ENCODE results near the gene ARHGAP8.

The ARHGAP8 gene

DNA sequence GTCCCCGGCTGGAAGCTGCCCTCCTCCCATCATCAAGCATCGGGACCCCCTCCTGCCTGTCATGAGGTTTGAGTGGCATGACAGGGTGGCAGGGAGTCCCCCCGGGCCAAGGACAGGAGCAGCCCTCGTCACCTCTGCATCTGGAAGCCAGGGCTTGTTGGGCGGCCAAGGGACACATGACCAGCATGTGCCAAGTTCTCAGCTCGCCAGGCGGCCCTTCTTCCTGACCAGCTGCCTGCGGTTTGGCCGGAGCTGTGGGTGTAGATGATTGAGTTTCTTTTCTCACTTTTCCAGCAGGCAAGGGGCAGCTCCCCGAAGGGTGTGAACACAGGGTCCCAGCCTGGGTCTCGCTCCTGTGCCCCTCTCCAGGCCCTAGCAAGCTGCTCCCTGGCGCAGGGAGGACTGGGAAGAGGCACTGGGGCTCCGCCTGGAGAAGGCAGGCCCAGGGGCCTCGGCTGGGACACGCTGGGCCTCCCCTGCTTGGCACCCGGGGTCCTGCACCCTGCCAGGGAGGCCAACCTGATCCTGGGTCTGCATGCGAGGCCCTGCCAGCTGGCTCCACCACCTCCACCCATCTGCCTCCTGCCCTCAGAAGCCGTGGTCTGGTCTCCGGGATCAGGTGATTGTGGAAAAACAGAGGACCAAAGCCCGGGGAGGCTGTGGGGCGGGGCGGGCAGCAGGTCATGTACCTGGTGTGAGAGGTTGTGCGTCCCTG, 13.4 kb downstream of the ARHGAP8 start:
- Mint-ChIP-seq H3K9me3 (peaks cover 0 to 9% of the 10 kb centered on the region in 2 donors), H3K27me3 (no peaks in the 10 kb centered on the region), H3K27ac (peak overlapping the region in 1 of 2 donors; percentile 57), H3K4me1 (no peaks in the 10 kb centered on the region), H3K4me3 (no peak overlapping the region)
- ATAC-seq: no peak
- DNase-seq: no peak

GRCh38 chr22:44773082-44773481, 20.7 kb downstream of the ARHGAP8 start:
- no peak overlapping the region for H3K4me3 Mint-ChIP-seq
- DNase-seq (no peak), ATAC-seq (no peak)
- H3K4me1 Mint-ChIP-seq: no peaks in the 10 kb centered on the region
- H3K27ac Mint-ChIP-seq: no peak overlapping the region
- H3K27me3 Mint-ChIP-seq: no peaks in the 10 kb centered on the region
- peaks cover 5 to 12% of the 10 kb centered on the region in 2 donors for H3K9me3 Mint-ChIP-seq

GRCh38 chr22:44775862-44776261, 23.5 kb downstream of the ARHGAP8 start:
- no peak overlapping the region for H3K4me3 Mint-ChIP-seq
- DNase-seq: no peak
- peaks cover 5 to 12% of the 10 kb centered on the region in 2 donors for H3K9me3 Mint-ChIP-seq
- no peak for ATAC-seq
- no peaks in the 10 kb centered on the region for H3K27me3 Mint-ChIP-seq
- H3K4me1 Mint-ChIP-seq: no peaks in the 10 kb centered on the region
- H3K27ac Mint-ChIP-seq: no peak overlapping the region

- Mint-ChIP-seq H3K27me3 (no peaks in the 10 kb centered on the region), H3K4me3 (no peak overlapping the region), H3K9me3 (peaks cover 5 to 12% of the 10 kb centered on the region in 2 donors), H3K4me1 (no peaks in the 10 kb centered on the region), H3K27ac (no peak overlapping the region)
- ATAC-seq (no peak), DNase-seq (no peak)
Measured at GRCh38 chr22:44776605-44777363, 24.4 kb downstream of the ARHGAP8 start.

DNA sequence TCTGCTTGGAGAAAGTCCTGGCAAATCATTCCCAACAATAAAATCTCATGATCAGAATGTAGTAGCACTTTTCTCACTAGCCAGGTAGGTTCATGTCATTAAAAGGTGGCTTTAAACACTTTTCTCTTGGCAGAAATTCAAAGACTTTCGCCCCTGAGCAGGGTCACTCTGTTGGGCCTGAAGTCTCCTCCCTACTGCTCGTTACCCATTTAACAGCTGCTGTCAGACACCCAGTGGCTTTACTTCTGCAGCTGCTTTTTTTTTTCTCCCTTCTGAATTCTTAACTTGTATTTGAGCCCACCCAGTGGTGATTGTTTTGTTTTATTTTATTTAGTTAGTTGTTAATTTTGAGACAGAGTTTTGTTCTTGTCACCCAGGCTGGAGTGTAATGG, 25.0 kb downstream of the ARHGAP8 start:
- DNase-seq: no peak
- H3K27me3 Mint-ChIP-seq: no peaks in the 10 kb centered on the region
- no peak overlapping the region for H3K4me3 Mint-ChIP-seq
- peaks cover 5 to 12% of the 10 kb centered on the region in 2 donors for H3K9me3 Mint-ChIP-seq
- no peak overlapping the region for H3K27ac Mint-ChIP-seq
- ATAC-seq: no peak
- no peaks in the 10 kb centered on the region for H3K4me1 Mint-ChIP-seq

- Mint-ChIP-seq H3K27me3 (peaks cover 8% of the 10 kb centered on the region), H3K9me3 (no peaks in the 10 kb centered on the region), H3K27ac (no peak overlapping the region), H3K4me3 (no peak overlapping the region), H3K4me1 (no peaks in the 10 kb centered on the region)
- DNase-seq (no peak), ATAC-seq (no peak)
Measured at GRCh38 chr22:44780876-44781449, 28.6 kb downstream of the ARHGAP8 start.

- Mint-ChIP-seq H3K9me3 (no peaks in the 10 kb centered on the region), H3K4me1 (no peaks in the 10 kb centered on the region), H3K4me3 (no peak overlapping the region), H3K27ac (no peak overlapping the region), H3K27me3 (peaks cover 8% of the 10 kb centered on the region)
- ATAC-seq (no peak), DNase-seq (no peak)
Measured at GRCh38 chr22:44782363-44782963, 30.1 kb downstream of the ARHGAP8 start.

DNA sequence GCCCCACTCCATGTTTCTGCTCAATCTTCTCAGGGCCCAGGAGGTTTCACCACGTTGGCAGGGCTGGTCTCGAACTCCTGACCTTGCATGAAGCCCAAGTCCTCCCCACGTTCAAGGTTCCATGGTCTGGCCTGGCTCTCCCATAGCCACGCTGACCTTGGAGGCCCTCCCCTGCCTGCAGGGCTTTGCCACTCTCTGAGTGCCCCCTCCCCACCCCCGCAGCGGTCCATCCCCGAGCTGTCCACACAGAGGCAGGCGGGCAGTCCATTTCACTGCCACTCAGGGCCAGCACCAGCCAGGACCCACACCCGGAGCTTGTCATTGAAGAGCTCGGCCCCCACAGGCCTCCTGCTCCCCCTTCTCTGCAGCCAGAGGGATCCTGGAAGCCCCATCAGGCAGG, 30.7 kb downstream of the ARHGAP8 start:
- no peak for DNase-seq
- H3K4me3 Mint-ChIP-seq: no peak overlapping the region
- no peak for ATAC-seq
- no peaks in the 10 kb centered on the region for H3K4me1 Mint-ChIP-seq
- no peaks in the 10 kb centered on the region for H3K9me3 Mint-ChIP-seq
- H3K27me3 Mint-ChIP-seq: peaks cover 8% of the 10 kb centered on the region
- no peak overlapping the region for H3K27ac Mint-ChIP-seq

DNA sequence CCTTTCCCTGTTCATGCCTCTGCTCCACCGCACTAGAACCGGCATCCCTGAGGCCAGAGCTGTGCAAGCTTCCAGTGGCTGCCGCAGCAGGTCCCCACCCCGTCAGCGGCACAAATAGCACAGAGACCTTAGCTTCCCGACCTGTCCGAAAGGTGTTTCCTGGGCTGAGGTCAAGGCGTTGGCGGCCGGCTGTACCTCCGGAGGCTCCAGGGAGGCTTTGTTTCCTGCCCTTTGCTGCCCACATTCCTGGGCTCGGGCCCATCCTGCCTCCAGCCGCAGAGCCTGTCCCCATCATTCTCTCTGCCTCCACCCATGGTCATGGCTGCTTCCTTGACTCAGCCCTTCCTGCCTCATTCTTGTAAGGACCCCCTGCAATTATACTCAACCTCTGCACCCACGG, 31.2 kb downstream of the ARHGAP8 start:
- H3K4me3 Mint-ChIP-seq: no peak overlapping the region
- no peak for ATAC-seq
- H3K4me1 Mint-ChIP-seq: no peaks in the 10 kb centered on the region
- H3K9me3 Mint-ChIP-seq: no peaks in the 10 kb centered on the region
- no peak for DNase-seq
- no peak overlapping the region for H3K27ac Mint-ChIP-seq
- H3K27me3 Mint-ChIP-seq: peaks cover 8% of the 10 kb centered on the region

DNA sequence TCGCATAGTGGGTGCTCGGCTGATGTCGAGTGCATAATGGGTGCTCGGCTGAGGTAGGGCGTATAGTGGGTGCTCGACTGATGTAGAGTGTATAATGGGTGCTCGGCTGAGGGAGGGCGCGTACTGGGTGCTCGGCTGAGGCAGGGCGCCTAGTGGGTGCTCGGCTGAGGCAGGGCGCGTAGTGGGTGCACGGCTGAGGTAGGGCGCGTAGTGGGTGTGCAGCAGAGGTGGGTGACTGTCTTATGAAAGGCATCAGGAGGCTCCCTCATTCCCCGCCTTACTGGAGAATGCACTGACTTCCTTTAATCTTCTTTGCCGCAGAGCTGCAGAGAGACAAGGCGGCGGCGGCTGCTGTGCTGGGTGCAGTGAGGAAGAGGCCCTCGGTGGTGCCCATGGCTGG, 33.8 kb downstream of the ARHGAP8 start:
- ATAC-seq (no peak), DNase-seq (no peak)
- no peaks in the 10 kb centered on the region for H3K4me1 Mint-ChIP-seq
- no peak overlapping the region for H3K4me3 Mint-ChIP-seq
- H3K9me3 Mint-ChIP-seq: no peaks in the 10 kb centered on the region
- H3K27ac Mint-ChIP-seq: no peak overlapping the region
- H3K27me3 Mint-ChIP-seq: peaks cover 8% of the 10 kb centered on the region

- ATAC-seq: no peak
- H3K27ac Mint-ChIP-seq: no peak overlapping the region
- H3K9me3 Mint-ChIP-seq: no peaks in the 10 kb centered on the region
- H3K27me3 Mint-ChIP-seq: peaks cover 8% of the 10 kb centered on the region
- H3K4me3 Mint-ChIP-seq: no peak overlapping the region
- DNase-seq: no peak
- H3K4me1 Mint-ChIP-seq: no peaks in the 10 kb centered on the region
Measured at GRCh38 chr22:44786610-44787009, 34.2 kb downstream of the ARHGAP8 start.

GRCh38 chr22:44787832-44788231, 35.5 kb downstream of the ARHGAP8 start:
- peaks cover 8% of the 10 kb centered on the region for H3K27me3 Mint-ChIP-seq
- H3K4me1 Mint-ChIP-seq: no peaks in the 10 kb centered on the region

DNA sequence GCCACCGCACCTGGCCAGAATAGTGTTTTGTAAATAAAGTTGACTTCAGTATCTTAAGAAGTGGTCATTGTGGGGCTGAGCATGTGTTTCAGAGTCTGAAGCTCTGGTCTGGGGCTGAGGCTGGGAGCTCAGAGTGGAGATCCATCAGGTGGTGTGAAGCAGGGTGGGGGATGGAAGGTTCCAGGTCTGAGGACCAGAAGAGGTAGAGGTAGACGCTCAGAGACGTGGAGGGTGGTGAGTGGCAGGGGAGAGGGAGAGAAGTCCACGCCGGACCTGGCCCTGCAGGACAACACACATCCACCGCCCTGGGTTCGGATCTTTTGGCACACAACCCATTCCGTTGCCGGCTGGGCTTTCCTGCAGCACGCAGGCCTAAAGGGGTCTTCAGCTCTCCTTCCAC, 40.7 kb downstream of the ARHGAP8 start:
- ATAC-seq: no peak
- no peaks in the 10 kb centered on the region for H3K4me1 Mint-ChIP-seq
- no peak for DNase-seq
- no peaks in the 10 kb centered on the region for H3K27me3 Mint-ChIP-seq
- peak overlapping the region in 1 of 2 donors; percentile 59 for H3K27ac Mint-ChIP-seq
- no peaks in the 10 kb centered on the region for H3K9me3 Mint-ChIP-seq
- no peak overlapping the region for H3K4me3 Mint-ChIP-seq

More at GRCh38 chr22:44787832-44788231, 35.5 kb downstream of the ARHGAP8 start:
- Mint-ChIP-seq H3K27ac (no peak overlapping the region), H3K4me3 (no peak overlapping the region), H3K9me3 (no peaks in the 10 kb centered on the region)
- no peak for DNase-seq
- ATAC-seq: no peak

DNA sequence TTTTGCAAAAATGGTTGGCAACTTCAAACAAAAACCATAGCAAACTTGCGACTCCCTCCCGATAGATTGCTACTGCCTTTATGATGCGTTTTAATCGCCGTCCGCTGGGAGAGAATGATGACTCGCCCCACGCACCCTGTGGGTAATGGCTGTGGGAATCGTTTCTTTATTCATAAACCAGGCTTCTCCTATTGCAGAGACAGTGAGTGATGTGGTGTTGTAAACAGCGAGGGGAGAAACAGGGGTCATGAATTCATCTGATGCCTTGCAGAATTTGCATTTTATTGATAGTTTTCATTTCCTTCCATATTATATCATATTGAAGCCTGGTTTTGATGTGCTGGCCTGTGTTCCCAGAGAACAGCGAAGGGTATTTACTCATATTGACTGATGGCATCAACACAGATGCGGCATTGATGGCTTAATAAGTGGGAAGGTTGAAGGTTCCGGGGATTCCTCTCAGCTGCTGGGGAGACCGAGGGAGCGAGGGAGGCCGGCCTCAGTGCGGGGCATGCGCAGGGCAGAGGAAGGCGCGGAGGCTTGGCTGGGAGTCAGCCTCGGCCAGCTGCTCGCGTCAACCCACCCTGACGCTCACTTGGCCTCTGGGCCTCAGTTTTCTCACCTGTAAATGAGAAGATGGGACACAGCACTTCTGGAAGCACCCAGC, 41.3 kb downstream of the ARHGAP8 start:
- Mint-ChIP-seq H3K4me1 (no peaks in the 10 kb centered on the region), H3K27me3 (no peaks in the 10 kb centered on the region), H3K9me3 (no peaks in the 10 kb centered on the region), H3K4me3 (no peak overlapping the region), H3K27ac (peak overlapping the region in 1 of 2 donors; percentile 59)
- ATAC-seq: no peak
- no peak for DNase-seq
